B cell (primary cell): ENCODE measurements around the gene PRKCZ. TPM values are rescaled to one million over a fixed set of nuclear protein-coding genes. Genes with fewer than 3 reads are reported as not detected.

ENCODE experiments used
- ATAC-seq: fragments of 200-7000 bp; cut with Tn5 transposase; one replicate; pipeline ENCODE4 v1.10.0; 2021; ENCODE audit warnings: low read depth, mild to moderate bottlenecking, moderate number of reproducible peaks, moderate library complexity
- CTCF ChIA-PET: fragments of 350-600 bp; sonication (Branson Sonifier 250); formaldehyde crosslinking; loops from one replicate; lab custom pipeline; 2021; ENCODE audit warnings: antibody characterized with exemption, inconsistent platforms; lab: Charles Lee
- POLR2A ChIA-PET: fragments of 350-600 bp; sonication (Branson Sonifier 250); formaldehyde crosslinking; loops from one replicate; lab custom pipeline; 2021; ENCODE audit warnings: antibody characterized with exemption; lab: Charles Lee
- DNase-seq: peaks from one replicate; pipeline ENCODE4 v3.0.0; 2013
- H2AFZ ChIP-seq: 2 replicates; pipeline ENCODE4 v1.6.1; 2012; ENCODE audit warnings: mild to moderate bottlenecking, low read depth, low read length; ENCODE audit not compliant: insufficient read depth, poor library complexity, severe bottlenecking
- H3K27ac ChIP-seq, 2 donors: 1 replicate in 1 of 2; 2 replicates in 1 of 2; pipeline ENCODE4 v1.5.1; 2012 to 2013; ENCODE audit warnings: low read length in 2 of 2, mild to moderate bottlenecking in 2 of 2, moderate library complexity in 1 of 2
- H3K27me3 ChIP-seq, 4 experiments: fragments of 200-600 bp in 1 of 4; sonication (generic) in 1 of 4; replicated peaks in 1 of 4; 1 replicate in 2 of 4; 2 replicates in 2 of 4; pipeline versions ENCODE4 v1.6.1 to v1.7.0; 2013 to 2016; ENCODE audit warnings: low read length in 3 of 4, mild to moderate bottlenecking in 2 of 4, mixed read lengths in 1 of 4, moderate library complexity in 1 of 4; ENCODE audit not compliant: insufficient read depth in 4 of 4, control insufficient read depth in 3 of 4; ENCODE audit errors: control extremely low read depth in 1 of 4
- H3K36me3 ChIP-seq, 2 experiments: replicated peaks in 1 of 2; 1 replicate in 1 of 2; 2 replicates in 1 of 2; pipeline versions ENCODE4 v1.6.1 to v1.7.1; 2013; ENCODE audit warnings: low read length in 1 of 2; ENCODE audit not compliant: insufficient read depth in 2 of 2, control insufficient read depth in 1 of 2; ENCODE audit errors: control extremely low read depth in 1 of 2, extremely low read depth in 1 of 2
- H3K4me1 ChIP-seq, 2 donors: fragments of 200-600 bp in 1 of 2; sonication (generic) in 1 of 2; 1 replicate in 1 of 2; 2 replicates in 1 of 2; pipeline versions ENCODE4 v1.5.1 to v1.6.1; 2013 to 2017; ENCODE audit warnings: low read length in 2 of 2; ENCODE audit not compliant: control insufficient read depth in 2 of 2, insufficient read depth in 2 of 2
- H3K4me2 ChIP-seq: replicated peaks from 2 replicates; pipeline ENCODE3; 2012; ENCODE audit warnings: mild to moderate bottlenecking, low read depth, low read length; ENCODE audit not compliant: poor library complexity, severe bottlenecking
- H3K4me3 ChIP-seq, 5 experiments: fragments of 200-600 bp in 1 of 5; sonication (generic) in 1 of 5; 1 replicate in 3 of 5; 2 replicates in 2 of 5; pipeline versions ENCODE4 v1.5.1 to v1.7.0; 2011 to 2016; ENCODE audit warnings: low read length in 4 of 5, mild to moderate bottlenecking in 4 of 5, low read depth in 2 of 5, control low read depth in 1 of 5, moderate library complexity in 1 of 5; ENCODE audit not compliant: insufficient read depth in 1 of 5; ENCODE audit errors: control extremely low read depth in 1 of 5, extremely low read depth in 1 of 5
- H3K79me2 ChIP-seq: fragments of 200-600 bp; sonication (generic); one replicate; pipeline ENCODE4 v1.6.0; 2016; ENCODE audit warnings: low read length; ENCODE audit not compliant: control insufficient read depth, insufficient read depth
- H3K9ac ChIP-seq: fragments of 200-600 bp; sonication (generic); 2 replicates; pipeline ENCODE4 v1.6.1; 2017; ENCODE audit warnings: mild to moderate bottlenecking, low read length, moderate library complexity
- H3K9me3 ChIP-seq, 3 donors: one replicate each; pipeline versions ENCODE4 v1.6.1 to v1.7.1; 2013; ENCODE audit warnings: low read length in 2 of 3; ENCODE audit not compliant: control insufficient read depth in 2 of 3, insufficient read depth in 1 of 3; ENCODE audit errors: control extremely low read depth in 1 of 3
- H4K20me1 ChIP-seq: 2 replicates; pipeline ENCODE4 v1.6.0; 2012; ENCODE audit warnings: mild to moderate bottlenecking, low read length; ENCODE audit not compliant: insufficient read depth, control insufficient read depth, poor library complexity, severe bottlenecking
- H3K27ac Mint-ChIP-seq: one replicate; pipeline ENCODE4 v1.8.0; 2021; ENCODE audit warnings: mixed read lengths
- H3K27me3 Mint-ChIP-seq: one replicate; pipeline ENCODE4 v1.8.0; 2021; ENCODE audit warnings: mixed read lengths
- H3K4me1 Mint-ChIP-seq: one replicate; pipeline ENCODE4 v1.8.0; 2021; ENCODE audit warnings: mixed read lengths
- H3K4me3 Mint-ChIP-seq: one replicate; pipeline ENCODE4 v1.8.0; 2021; ENCODE audit warnings: mixed read lengths
- H3K9me3 Mint-ChIP-seq: one replicate; pipeline ENCODE4 v1.8.0; 2022; ENCODE audit warnings: mixed read lengths; ENCODE audit not compliant: insufficient read depth
- EZH2 ChIP-seq: IDR thresholded peaks from 2 replicates; pipeline ENCODE4 v1.6.1; 2012; ENCODE audit warnings: borderline replicate concordance, low read depth, mild to moderate bottlenecking, moderate library complexity, low read length; ENCODE audit not compliant: insufficient read depth, poor library complexity, severe bottlenecking
- WGBS: methylation state at CpG from one replicate; pipeline ENCODE4 v1.1.5; 2013; ENCODE audit warnings: missing lambda C conversion rate; ENCODE audit not compliant: insufficient coverage; 5-methylcytosine and 5-hydroxymethylcytosine counted together
- intact Hi-C: fragments of 100-400 bp; cut with micrococcal nuclease; formaldehyde crosslinking; loops from one replicate; pipeline ENCODE4 v1.10.0; 2022
- polyA plus RNA-seq: library from polyadenylated mRNA; depleted of rRNA; stranded (reverse); fragments of >200 nt; gene quantifications from 2 replicates; pipeline ENCODE4 v1.2.3, GENCODE V29; 2012
- total RNA-seq, 2 donors: library from RNA; stranded (reverse); fragments of 120-200 nt in 1 of 2; gene quantifications; 1 replicate in 1 of 2; 2 replicates in 1 of 2; pipeline versions ENCODE4 v1.2.3 to v1.2.4, GENCODE V29; 2013 to 2022
- TF ChIP-seq, protein P1 (sequence below): fragments of 200-600 bp; IDR thresholded peaks from one replicate; pipeline ENCODE4 v1.8.0; 2022; ENCODE audit warnings: antibody characterized with exemption, mild to moderate bottlenecking

The PRKCZ gene
- total and polyA plus RNA-seq, 2 donors (not counting 1 experiment from before 2014, with no cell fraction given): 17.9 to 53.2 TPM

- H3K4me3 Mint-ChIP-seq: no peak overlapping the region
- intact Hi-C loops: no loop called here
- peaks cover 7% of the 10 kb centered on the region for H3K4me1 Mint-ChIP-seq
- H3K4me2 ChIP-seq: no peak overlapping the region
- no peaks in the 10 kb centered on the region for H3K9me3 ChIP-seq
- no peak overlapping the region for H3K27ac Mint-ChIP-seq
- peaks cover under 1 to 3% of the 10 kb centered on the region in 2 donors for H3K4me1 ChIP-seq
- ChIA-PET CTCF (interaction anchor here (1.2 to 1.4 kb wide), 2 partner anchors 9 to 33 kb away, joined by 3 read pairs; no protein-coding TSS in a partner anchor), POLR2A (no interaction called here)
- no peak for ATAC-seq
- no peaks in the 10 kb centered on the region for H3K27me3 Mint-ChIP-seq
- WGBS: 87% methylated on average over 15 of the region's 19 CpGs
- no peak overlapping the region for H2AFZ ChIP-seq
- DNase-seq: no peak
- no peaks in the 10 kb centered on the region for H4K20me1 ChIP-seq
- H3K9ac ChIP-seq: no peak overlapping the region
- no peaks in the 10 kb centered on the region for H3K9me3 Mint-ChIP-seq
- H3K79me2 ChIP-seq: no peaks in the 10 kb centered on the region
- no peak for TF ChIP-seq EZH2
- TF ChIP-seq, protein P1, sequence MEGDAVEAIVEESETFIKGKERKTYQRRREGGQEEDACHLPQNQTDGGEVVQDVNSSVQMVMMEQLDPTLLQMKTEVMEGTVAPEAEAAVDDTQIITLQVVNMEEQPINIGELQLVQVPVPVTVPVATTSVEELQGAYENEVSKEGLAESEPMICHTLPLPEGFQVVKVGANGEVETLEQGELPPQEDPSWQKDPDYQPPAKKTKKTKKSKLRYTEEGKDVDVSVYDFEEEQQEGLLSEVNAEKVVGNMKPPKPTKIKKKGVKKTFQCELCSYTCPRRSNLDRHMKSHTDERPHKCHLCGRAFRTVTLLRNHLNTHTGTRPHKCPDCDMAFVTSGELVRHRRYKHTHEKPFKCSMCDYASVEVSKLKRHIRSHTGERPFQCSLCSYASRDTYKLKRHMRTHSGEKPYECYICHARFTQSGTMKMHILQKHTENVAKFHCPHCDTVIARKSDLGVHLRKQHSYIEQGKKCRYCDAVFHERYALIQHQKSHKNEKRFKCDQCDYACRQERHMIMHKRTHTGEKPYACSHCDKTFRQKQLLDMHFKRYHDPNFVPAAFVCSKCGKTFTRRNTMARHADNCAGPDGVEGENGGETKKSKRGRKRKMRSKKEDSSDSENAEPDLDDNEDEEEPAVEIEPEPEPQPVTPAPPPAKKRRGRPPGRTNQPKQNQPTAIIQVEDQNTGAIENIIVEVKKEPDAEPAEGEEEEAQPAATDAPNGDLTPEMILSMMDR: no peak
- H3K27ac ChIP-seq: no peak overlapping the region
- H3K27me3 ChIP-seq: no peaks in the 10 kb centered on the region
- no peak overlapping the region for H3K4me3 ChIP-seq
- peaks cover 0 to 4% of the 10 kb centered on the region in 2 experiments for H3K36me3 ChIP-seq
Observed at GRCh38 chr1:2105781-2106524, 55.7 kb downstream of the PRKCZ start.
